Activated CD4-positive, alpha-beta T cell treated with anti-CD3 and anti-CD28 coated beads for 48 hours (primary cell): ENCODE results near the gene ERF.

ENCODE experiments used
- DNase-seq: peaks from one replicate; pipeline ENCODE4 v3.0.0-alpha.2; 2020

The ERF gene

GRCh38 chr19:42208612-42209011 is 46.3 kb downstream of the ERF start:
- no peak for DNase-seq

DNA sequence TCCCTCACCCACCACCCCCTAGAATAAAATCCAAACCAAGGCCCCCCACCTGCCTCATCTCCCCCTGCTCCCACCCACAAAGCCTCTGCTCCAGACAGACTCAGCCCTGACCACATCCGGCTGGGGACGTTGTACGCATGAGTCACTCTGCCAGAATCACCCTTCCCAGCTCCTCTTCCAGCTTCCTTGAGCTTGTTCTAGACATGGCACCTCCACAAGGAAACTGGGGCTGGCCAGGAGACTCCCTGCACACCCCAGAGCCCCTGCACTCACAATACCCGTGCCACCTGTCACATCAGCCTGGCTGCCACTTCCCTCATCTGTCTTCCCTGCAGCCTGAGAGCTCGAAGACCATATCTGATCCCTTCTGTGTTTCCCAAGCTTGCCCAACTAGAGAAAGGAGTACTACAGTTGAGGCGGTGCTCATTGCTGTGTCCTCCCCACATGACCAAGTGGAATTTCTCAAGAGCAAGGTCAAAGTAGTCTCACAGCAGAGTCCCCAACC is 47.1 kb downstream of the ERF start:
- no peak for DNase-seq

GRCh38 chr19:42206871-42207755 is 47.8 kb downstream of the ERF start:
- DNase-seq, result no peak

- DNase-seq, result no peak
Measured at GRCh38 chr19:42204664-42205063, 50.3 kb downstream of the ERF start.

GRCh38 chr19:42203700-42204099 is 51.2 kb downstream of the ERF start:
- DNase-seq, result no peak

DNA sequence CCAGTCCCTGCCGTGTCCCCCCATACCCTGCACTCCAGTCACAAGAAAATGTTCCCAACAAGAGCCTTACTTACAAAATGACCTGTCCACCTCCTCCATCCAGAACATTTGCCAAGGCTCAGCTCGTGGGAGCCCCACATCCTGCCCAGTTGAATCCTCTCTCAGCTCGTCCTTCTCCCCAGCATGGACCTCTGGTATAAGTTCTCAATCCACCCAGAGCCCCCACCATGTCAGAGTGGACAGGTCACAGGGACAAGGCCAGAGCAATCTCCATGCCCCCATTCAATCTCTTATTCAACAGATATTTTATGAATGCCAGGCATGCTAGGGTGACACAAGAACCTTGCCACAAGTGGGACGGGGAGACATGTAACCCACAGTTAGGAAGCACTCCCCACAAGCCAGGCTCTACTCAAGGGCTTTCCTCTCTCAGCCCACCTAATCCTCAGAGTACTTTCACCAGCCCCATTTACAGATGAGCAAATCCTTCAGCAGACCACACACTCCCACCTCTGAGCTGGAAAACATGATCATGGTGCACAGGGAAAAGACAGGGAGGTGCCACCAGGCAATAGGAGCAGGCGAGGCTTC is 52.5 kb downstream of the ERF start:
- DNase-seq, result no peak

- peak; percentile 38 for DNase-seq
Measured at GRCh38 chr19:42201489-42202289, 53.2 kb downstream of the ERF start.

DNA sequence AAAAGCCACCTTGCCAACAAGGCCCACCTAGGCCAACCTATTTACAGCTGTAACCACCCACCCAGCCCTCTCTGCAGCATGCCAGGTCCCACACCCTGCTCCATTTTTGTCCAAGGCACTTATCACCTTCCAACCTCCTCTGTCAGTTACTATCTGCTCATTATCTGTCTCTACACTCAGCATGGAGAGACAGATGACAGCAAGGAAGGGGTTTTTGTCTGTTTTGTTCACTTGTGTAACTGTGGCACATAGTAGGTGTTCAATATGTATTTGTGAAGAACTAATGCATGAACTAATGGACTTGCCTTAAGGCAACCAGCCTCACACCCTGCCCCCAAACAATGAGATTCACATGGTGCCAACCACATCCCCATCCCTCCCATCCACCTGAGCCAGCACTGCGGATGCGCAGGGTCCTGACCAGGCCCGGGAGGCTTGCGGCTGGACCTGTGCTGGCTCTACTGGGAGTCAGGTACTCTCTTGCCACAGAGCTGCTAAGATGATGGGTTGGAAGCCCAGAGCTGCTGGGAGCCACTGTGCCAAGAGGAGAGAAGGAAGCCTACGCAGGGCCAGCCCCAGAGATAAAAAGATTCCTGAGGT is 54.7 kb downstream of the ERF start:
- no peak for DNase-seq

GRCh38 chr19:42199440-42200115 is 55.4 kb downstream of the ERF start:
- peak; percentile 79 for DNase-seq

DNA sequence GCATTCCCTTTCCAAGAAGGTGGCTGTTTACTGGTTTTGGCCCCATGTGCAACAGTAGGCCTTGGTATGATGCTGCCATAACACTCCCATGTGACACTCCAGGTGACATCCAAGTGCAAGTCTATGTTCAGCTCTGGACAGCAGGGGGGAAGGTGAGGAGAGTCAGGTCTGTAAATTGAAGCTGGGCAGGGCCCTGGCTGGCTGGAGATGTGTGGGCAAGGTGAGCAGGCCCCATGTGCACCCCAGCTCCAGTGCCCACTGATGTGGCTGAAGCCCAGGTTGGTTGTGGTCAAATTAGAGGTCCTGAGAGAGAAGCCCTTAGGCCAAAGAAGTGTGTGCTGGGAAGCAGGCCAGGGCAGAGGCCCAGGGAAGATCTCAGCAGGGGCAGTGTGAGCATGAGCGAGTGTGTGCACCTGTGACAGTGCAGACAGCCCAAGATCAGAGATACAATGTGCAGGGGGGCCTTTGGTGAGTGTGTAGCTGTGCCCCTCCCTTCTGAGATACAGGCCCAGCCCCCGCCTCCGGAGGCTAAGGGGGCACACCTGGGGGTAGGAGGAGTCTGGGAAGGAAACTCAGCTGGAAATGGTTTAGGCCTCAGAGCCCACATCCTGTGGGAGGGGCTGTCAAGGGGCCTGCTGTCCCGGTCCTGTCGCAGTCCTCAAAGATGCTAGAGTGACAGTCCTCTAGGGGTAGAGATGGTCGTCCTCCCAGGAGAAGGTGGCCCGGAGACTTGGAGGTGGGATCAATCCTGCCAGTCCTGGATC is 56.1 kb downstream of the ERF start:
- peak; percentile 56 for DNase-seq
